ENCODE results near the gene CMC1. TPM values are rescaled to one million over a fixed set of nuclear protein-coding genes. Genes with fewer than 3 reads are reported as not detected.

Gene CMC1
- total and polyA plus RNA-seq, 2 donors from 2014 or later = 20.0 to 71.0 TPM

DNA sequence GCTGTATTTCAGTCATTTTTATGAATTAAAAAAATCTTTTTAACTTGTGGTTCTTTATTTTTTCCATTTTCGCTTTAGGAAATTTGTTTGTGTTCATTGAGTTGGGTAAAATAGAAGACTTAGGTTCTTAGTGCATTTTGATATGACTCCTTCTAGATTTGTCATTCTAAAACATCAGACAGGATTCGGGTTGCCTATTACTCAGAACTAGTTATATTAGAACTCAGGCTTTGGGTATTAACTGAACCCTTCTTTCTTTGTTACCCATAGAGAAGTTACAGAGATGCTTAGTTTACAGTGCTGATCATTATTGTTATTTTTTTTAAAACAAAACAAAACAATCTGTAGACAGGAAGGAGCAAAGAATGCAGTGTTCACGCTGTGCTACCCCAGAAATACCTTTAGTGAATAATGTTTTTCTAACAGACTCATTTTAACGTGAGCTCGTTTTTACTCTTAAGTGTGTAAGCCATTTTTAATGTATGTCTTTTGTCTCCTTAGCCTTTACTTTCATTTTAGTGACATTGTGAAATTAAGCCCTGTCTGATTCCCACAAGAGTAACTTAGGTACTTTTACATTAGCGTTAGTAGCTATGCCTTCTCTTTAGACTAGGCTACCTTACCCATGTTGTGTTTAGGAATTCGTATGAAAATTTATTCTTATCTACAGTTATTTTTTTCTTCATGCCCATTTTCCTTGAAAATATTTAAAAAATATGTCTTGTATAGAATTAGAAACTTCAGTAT, 53.4 kb downstream of the CMC1 start:
- no peak for FAIRE-seq
- peak overlapping the region in 1 of 3 donors; percentile 28 for H3K4me3 ChIP-seq (ENCODE audit: low read length in 3 of 3)
- H3K9ac ChIP-seq (ENCODE audit: low read length in 3 of 3) = no peak overlapping the region
- no peak for DNase-seq
- no peaks in the 10 kb centered on the region for H3K4me1 ChIP-seq (ENCODE audit: control insufficient read depth in 2 of 3, insufficient read depth in 2 of 3, low read depth in 1 of 3, low read length in 3 of 3)
- TF ChIP-seq, protein P1, sequence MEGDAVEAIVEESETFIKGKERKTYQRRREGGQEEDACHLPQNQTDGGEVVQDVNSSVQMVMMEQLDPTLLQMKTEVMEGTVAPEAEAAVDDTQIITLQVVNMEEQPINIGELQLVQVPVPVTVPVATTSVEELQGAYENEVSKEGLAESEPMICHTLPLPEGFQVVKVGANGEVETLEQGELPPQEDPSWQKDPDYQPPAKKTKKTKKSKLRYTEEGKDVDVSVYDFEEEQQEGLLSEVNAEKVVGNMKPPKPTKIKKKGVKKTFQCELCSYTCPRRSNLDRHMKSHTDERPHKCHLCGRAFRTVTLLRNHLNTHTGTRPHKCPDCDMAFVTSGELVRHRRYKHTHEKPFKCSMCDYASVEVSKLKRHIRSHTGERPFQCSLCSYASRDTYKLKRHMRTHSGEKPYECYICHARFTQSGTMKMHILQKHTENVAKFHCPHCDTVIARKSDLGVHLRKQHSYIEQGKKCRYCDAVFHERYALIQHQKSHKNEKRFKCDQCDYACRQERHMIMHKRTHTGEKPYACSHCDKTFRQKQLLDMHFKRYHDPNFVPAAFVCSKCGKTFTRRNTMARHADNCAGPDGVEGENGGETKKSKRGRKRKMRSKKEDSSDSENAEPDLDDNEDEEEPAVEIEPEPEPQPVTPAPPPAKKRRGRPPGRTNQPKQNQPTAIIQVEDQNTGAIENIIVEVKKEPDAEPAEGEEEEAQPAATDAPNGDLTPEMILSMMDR (IDR thresholded peaks at IDR 0.05; ENCODE audit: borderline replicate concordance, extremely low read depth, insufficient read depth) = no peak
- H3K27me3 ChIP-seq (ENCODE audit: control insufficient read depth, insufficient read depth, low read length) = no peaks in the 10 kb centered on the region
- intact Hi-C loops (cut with DNase I) = no loop called here
- no peak overlapping the region for H3K27ac ChIP-seq (ENCODE audit: low read depth in 2 of 2, low read length in 2 of 2)
- peaks cover 0 to 3% (median 0%) of the 10 kb centered on the region in 3 donors for H3K36me3 ChIP-seq (ENCODE audit: control insufficient read depth in 2 of 3, insufficient read depth in 3 of 3, low read length in 3 of 3)
- peaks cover 0 to 4% (median 0%) of the 10 kb centered on the region in 3 donors for H3K9me3 ChIP-seq (ENCODE audit: control insufficient read depth in 2 of 3, insufficient read depth in 1 of 3, low read length in 3 of 3)

DNA sequence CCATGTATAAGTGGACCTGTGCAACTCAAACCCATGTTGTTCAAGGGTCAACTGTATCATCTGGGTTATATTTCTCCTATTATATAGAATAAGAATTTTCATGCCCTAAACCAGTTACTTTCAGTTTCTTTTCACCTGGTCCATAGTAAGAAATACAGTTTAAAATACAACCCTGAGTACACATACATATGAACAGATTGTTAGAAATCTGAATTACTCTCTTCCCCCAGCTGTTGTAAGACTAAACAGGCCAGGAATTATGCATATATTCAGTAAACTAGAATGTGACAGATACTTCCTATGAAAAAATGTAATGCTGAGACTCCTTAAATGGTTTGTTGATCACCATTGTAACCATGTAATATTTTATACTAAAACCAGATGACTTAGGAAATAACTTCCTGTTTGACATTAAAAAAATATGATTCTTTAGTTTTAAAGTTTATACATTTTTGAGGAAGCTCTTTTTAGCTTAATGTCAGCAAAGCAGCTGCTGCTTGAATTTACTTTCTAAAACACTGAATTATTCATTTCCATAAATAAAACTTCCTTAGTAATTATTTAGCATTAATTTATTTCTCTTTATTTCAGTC, 54.6 kb downstream of the CMC1 start:
- Histone ChIP-seq H3K27me3 (ENCODE audit: control insufficient read depth, insufficient read depth, low read length) (no peaks in the 10 kb centered on the region), H3K4me3 (ENCODE audit: low read length in 3 of 3) (no peak overlapping the region), H3K36me3 (ENCODE audit: control insufficient read depth in 2 of 3, insufficient read depth in 3 of 3, low read length in 3 of 3) (peaks cover 0 to 1% (median 0%) of the 10 kb centered on the region in 3 donors), H3K9me3 (ENCODE audit: control insufficient read depth in 2 of 3, insufficient read depth in 1 of 3, low read length in 3 of 3) (peaks cover 0 to under 1% (median 0%) of the 10 kb centered on the region in 3 donors), H3K9ac (ENCODE audit: low read length in 3 of 3) (no peak overlapping the region), H3K4me1 (ENCODE audit: control insufficient read depth in 2 of 3, insufficient read depth in 2 of 3, low read depth in 1 of 3, low read length in 3 of 3) (no peaks in the 10 kb centered on the region), H3K27ac (ENCODE audit: low read depth in 2 of 2, low read length in 2 of 2) (no peak overlapping the region)
- TF ChIP-seq, protein P1 (IDR thresholded peaks at IDR 0.05; ENCODE audit: borderline replicate concordance, extremely low read depth, insufficient read depth) = no peak
- intact Hi-C loops (cut with DNase I) = no loop called here
- peak in 1 of 5 donors; percentile 41 for DNase-seq
- FAIRE-seq = no peak

DNA sequence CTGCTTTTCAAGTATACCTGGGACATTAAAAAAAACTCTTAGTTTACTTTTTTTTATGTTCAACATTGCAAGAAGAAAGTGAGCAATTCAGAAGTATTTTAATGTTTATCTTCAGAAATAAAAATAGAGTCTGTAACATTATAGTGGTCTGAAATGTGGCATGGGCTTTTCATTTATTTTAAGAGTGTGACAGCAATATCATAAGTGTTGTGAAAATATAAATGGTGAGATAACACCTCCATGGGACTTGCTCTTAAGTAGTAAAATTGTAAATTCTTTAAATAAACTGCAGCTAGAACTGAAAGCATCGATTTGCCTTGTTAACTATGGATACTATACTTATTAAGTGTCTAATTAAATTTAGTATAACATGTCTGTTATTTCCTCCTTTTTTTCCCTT, 58.3 kb downstream of the CMC1 start:
- DNase-seq (no peak), FAIRE-seq (no peak)
- TF ChIP-seq, protein P1 (IDR thresholded peaks at IDR 0.05; ENCODE audit: borderline replicate concordance, extremely low read depth, insufficient read depth) = no peak
- Histone ChIP-seq H3K4me3 (ENCODE audit: low read length in 3 of 3) (no peak overlapping the region), H3K27ac (ENCODE audit: low read depth in 2 of 2, low read length in 2 of 2) (no peak overlapping the region), H3K4me1 (ENCODE audit: control insufficient read depth in 2 of 3, insufficient read depth in 2 of 3, low read depth in 1 of 3, low read length in 3 of 3) (no peaks in the 10 kb centered on the region), H3K9me3 (ENCODE audit: control insufficient read depth in 2 of 3, insufficient read depth in 1 of 3, low read length in 3 of 3) (no peaks in the 10 kb centered on the region), H3K36me3 (ENCODE audit: control insufficient read depth in 2 of 3, insufficient read depth in 3 of 3, low read length in 3 of 3) (no peaks in the 10 kb centered on the region), H3K27me3 (ENCODE audit: control insufficient read depth, insufficient read depth, low read length) (no peaks in the 10 kb centered on the region), H3K9ac (ENCODE audit: low read length in 3 of 3) (no peak overlapping the region)
- intact Hi-C loops (cut with DNase I) = no loop called here

Measured in kidney (tissue), 14 donors.